GM04504 (cell line): ENCODE measurements around the gene APBA1.

Source experiments
- DNase-seq: peaks from one replicate; pipeline ENCODE4 v3.0.0-alpha.2; 2012; ENCODE audit warnings: low read depth

Gene APBA1

GRCh38 chr9:69472101-69472620 is 200.0 kb downstream of the APBA1 start:
- DNase-seq = no peak

- DNase-seq = no peak
Measured at GRCh38 chr9:69471433-69471832, 200.7 kb downstream of the APBA1 start.

- no peak for DNase-seq
Measured at GRCh38 chr9:69470186-69470977, 201.8 kb downstream of the APBA1 start.

- DNase-seq = no peak
Measured at GRCh38 chr9:69469136-69469535, 203.0 kb downstream of the APBA1 start.

- DNase-seq = no peak
Measured at GRCh38 chr9:69468380-69468779, 203.8 kb downstream of the APBA1 start.

GRCh38 chr9:69466151-69466550 is 206.0 kb downstream of the APBA1 start:
- DNase-seq = peak; percentile 2

- DNase-seq = no peak
Measured at GRCh38 chr9:69465473-69465872, 206.7 kb downstream of the APBA1 start.

GRCh38 chr9:69463497-69464068 is 208.6 kb downstream of the APBA1 start:
- no peak for DNase-seq

- DNase-seq = no peak
Measured at GRCh38 chr9:69462394-69462793, 209.8 kb downstream of the APBA1 start.

GRCh38 chr9:69461103-69461887 is 210.9 kb downstream of the APBA1 start:
- DNase-seq = no peak

- no peak for DNase-seq
Measured at GRCh38 chr9:69460012-69460411, 212.2 kb downstream of the APBA1 start.

- no peak for DNase-seq
Measured at GRCh38 chr9:69458176-69458575, 214.0 kb downstream of the APBA1 start.

- DNase-seq = no peak
Measured at GRCh38 chr9:69456201-69456600, 216.0 kb downstream of the APBA1 start.

- DNase-seq = no peak
Measured at GRCh38 chr9:69455311-69455710, 216.9 kb downstream of the APBA1 start.

GRCh38 chr9:69454321-69454720 is 217.8 kb downstream of the APBA1 start:
- no peak for DNase-seq

- no peak for DNase-seq
Measured at GRCh38 chr9:69453746-69454145, 218.4 kb downstream of the APBA1 start.

- no peak for DNase-seq
Measured at GRCh38 chr9:69452110-69452782, 219.9 kb downstream of the APBA1 start.

- no peak for DNase-seq
Measured at GRCh38 chr9:69446496-69446895, 225.7 kb downstream of the APBA1 start.

GRCh38 chr9:69445251-69445650 is 226.9 kb downstream of the APBA1 start:
- no peak for DNase-seq

- no peak for DNase-seq
Measured at GRCh38 chr9:69444791-69445190, 227.4 kb downstream of the APBA1 start.

GRCh38 chr9:69444021-69444420 is 228.2 kb downstream of the APBA1 start:
- DNase-seq = peak; percentile 88

GRCh38 chr9:69443178-69443577 is 229.0 kb downstream of the APBA1 start:
- DNase-seq = no peak
